HG02610 (cell line): ENCODE data around the gene TMOD4.
"Not testable (repeated sequence)": the region's sequence is repeated elsewhere in the genome, so short reads cannot be mapped to it uniquely, and the experiment has no call there.

Experiments used
- ATAC-seq: cut with Tn5 transposase; IDR thresholded peaks from one replicate; pipeline ENCODE4 v1.9.1; 2021; ENCODE audit warnings: mild to moderate bottlenecking, moderate library complexity; ENCODE audit not compliant: unreplicated experiment

TMOD4 gene

GRCh38 chr1:151175863-151176262 is at the start of gene TMOD4:
TMOD4 (minus strand) TSS chr1:151175981; CDS start chr1:151174875, 1,106 bp downstream.
- no peak for ATAC-seq

GRCh38 chr1:151222130-151222529 is 46.3 kb upstream of the TMOD4 start:
- no peak for ATAC-seq

DNA sequence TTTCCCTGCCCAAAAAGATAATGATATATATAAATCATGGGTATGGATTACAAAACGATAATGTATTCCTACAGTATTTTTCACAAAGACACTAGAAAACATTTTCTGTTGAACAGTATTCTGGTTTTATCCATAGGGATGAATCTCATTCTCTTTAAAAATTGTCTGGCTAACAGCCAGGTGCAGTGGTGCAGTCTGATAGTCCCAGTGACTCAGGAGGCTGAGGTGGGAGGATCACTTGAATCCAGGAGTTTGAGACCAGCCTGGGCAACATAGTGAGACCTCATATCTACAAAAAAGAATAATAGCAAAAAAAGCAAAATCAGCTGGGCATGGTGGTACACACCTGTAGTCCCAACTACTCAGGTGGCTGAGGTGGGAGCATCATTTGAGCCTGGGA is 45.8 kb upstream of the TMOD4 start:
- ATAC-seq, result no peak

DNA sequence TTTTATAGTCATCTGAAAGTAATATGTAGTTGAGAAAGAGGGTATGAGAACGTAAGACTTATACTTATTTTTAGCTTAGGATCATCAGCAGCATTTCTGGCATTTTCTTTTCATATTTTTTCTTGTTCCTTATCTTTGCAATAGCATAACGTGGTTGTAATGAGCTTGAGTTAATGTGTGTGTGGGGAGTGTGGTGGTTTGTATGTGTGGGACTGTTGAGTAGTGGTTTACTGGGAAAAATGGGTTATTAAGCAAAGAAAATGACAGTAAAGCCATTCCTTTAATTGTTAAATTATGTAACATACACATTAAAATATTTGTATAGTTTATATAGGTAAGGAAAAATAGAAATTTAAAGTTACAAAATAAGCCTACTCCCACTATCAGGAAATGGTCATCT is 37.8 kb upstream of the TMOD4 start:
- ATAC-seq, result no peak

- no peak for ATAC-seq
These were observed 36.4 kb upstream of the TMOD4 start for GRCh38 chr1:151211972-151212705.

DNA sequence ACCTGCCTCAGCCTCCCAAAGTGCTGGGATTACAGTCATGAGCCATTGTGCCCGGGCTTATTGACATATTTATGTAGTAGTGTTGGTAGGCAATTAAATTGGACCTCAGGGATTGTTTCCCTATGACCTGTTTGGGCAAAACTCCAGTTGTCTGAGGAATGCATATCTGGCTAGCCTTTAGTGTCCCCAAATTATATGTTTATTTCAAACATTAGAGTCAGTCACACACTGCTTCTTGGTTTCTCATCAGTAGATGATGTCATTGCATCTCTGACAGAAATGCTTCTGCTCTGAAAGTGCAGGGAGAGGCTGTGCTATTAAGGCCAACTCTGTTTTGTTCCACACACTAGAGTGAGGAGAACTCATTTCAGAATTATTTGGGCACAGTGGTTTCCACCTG is 35.0 kb upstream of the TMOD4 start:
- ATAC-seq, result no peak

- not testable (repeated sequence) for ATAC-seq
These were observed 29.7 kb upstream of the TMOD4 start for GRCh38 chr1:151205381-151205965.

- ATAC-seq, result no peak
These were observed 24.2 kb upstream of the TMOD4 start for GRCh38 chr1:151199873-151200581.

DNA sequence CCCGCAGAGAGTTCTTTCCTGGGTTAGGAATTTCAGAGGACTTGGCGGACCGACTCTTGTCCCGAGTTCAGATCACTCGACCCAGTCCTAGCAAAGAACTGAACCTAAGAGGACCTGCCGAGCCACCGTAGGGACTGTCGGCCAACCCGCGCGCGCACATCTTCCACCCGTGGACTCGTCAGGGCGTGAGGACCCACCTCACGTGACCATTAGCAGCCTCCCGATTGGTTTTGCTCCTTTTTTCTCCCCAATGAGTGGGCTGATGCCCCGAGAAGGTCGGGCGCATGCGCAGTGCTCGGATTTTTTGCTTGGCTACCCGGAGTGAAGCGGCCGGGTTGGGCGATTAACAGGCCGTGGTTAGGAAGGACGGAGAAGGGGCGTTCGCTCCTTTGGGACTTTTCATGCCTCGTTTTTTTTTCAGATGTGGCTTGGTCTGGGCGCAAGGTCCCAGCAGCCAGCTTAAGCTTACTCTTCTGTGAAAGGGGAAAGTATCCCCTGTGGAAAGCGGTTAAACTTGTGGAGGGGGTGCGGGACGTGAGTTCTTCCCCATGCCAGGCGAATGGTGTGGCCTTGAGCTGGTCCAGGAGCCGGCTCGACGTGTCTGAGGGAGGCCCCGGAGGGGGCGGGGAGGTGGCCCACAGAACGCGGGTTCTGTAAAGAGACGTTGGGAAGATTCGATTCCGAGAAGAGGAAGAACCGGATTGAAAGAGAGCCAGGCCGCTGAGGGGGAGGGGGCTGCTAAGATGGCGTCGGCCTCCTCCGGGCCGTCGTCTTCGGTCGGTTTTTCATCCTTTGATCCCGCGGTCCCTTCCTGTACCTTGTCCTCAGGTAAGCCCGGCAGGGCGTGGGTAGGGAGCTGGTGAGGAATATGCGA is 22.7 kb upstream of the TMOD4 start, which contains the start of gene PIP5K1A:
Gene PIP5K1A, plus strand, starts transcription at position 299 of the 874 bp plus-strand sequence. Its CDS starts 445 bp downstream, at position 744.
- peak; percentile 86 for ATAC-seq

- no peak for ATAC-seq
These were observed 22.1 kb upstream of the TMOD4 start for GRCh38 chr1:151197863-151198253.

- no peak for ATAC-seq
These were observed 20.6 kb upstream of the TMOD4 start for GRCh38 chr1:151196292-151196800.

- not testable (repeated sequence) for ATAC-seq
These were observed 19.3 kb upstream of the TMOD4 start for GRCh38 chr1:151194894-151195594.

DNA sequence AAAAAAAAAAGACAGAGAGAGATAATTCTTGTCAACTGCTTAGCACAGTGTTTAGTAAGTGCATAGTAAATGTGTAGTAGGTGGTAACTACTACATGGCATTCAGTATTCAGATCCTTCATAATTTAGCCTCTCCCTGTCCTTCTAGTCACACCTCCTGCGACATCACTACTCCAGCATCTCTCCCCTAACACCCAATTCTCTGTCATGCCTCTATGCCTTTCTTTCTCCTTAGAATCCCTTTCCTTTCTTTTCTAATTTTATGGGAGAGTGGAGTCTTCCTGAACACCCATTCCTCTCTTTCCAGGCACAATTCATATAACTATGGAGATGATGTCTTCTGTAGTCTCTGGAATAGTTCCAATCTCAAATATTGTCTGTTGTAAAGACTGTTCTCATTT is 18.1 kb upstream of the TMOD4 start:
- no peak for ATAC-seq

GRCh38 chr1:151193304-151193703 is 17.5 kb upstream of the TMOD4 start:
- ATAC-seq, result no peak

DNA sequence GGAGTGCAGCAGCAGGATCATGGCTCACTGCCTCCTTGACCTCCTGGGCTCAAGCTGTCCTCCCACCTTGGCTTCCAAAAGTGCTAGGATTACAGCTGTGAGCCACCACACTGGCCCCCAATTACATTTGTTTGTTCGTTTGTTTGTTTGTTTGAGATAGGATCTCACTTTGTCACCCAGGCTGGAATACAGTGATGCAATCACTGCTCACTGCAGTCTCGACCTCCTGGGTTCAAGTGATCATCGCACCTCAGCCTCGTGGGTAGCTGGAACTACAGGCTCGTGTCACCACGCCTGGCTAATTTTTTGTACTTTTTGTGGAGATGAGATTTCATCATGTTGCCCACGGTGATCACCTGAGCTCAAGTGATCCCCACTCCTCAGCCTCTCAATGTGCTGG is 16.3 kb upstream of the TMOD4 start:
- no peak for ATAC-seq

- ATAC-seq, result peak; percentile 91
These were observed 14.1 kb upstream of the TMOD4 start, which contains the start of gene VPS72 for GRCh38 chr1:151189637-151190445. VPS72 (minus strand) TSS chr1:151190197; CDS start chr1:151190121, 76 bp downstream.

GRCh38 chr1:151188667-151189066 is 12.9 kb upstream of the TMOD4 start:
- ATAC-seq, result not testable (repeated sequence)

- no peak for ATAC-seq
These were observed 11.4 kb upstream of the TMOD4 start for GRCh38 chr1:151187205-151187604.

DNA sequence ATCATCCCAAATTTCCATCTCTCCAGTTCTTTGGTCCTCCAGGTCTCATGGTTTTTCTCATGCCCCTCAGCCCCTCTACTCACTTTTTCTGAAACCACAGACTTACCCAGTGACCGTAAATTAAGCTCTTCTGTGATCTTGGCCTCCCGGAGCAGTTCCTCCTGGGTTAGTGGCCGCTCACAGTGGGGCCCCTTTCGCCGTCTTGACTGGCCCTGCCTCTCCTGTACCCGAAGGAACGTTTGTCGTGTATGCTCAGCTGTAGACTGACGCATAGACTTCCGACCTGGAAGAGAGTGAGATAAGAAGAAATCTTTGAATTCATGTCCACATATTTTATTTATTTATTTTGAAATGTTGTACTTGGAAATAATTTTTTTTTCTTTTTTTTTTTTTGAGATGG is 8.4 kb upstream of the TMOD4 start:
- ATAC-seq, result no peak
